OCI-LY3 (cell line): ENCODE data around the gene CDH4.

Experiments used
- CTCF ChIP-seq: fragments of 200-600, 300-600 bp; sonication (generic); IDR thresholded peaks from 2 replicates; pipeline ENCODE4 v1.5.1; 2014; ENCODE audit warnings: antibody characterized with exemption, low read length, low read depth
- EZH2phosphoT487 ChIP-seq: fragments of 200-600 bp; shearing (Covaris generic); IDR thresholded peaks from 2 replicates; pipeline ENCODE4 v1.6.1; 2018; ENCODE audit warnings: antibody characterized with exemption, mixed run types, low read depth

GRCh38 chr20:61909821-61910220 is 657.8 kb downstream of the CDH4 start:
- TF ChIP-seq CTCF, result no peak
- TF ChIP-seq EZH2phosphoT487, result no peak
